Measurements from ENCODE around the gene PTRHD1.

PTRHD1 gene

DNA sequence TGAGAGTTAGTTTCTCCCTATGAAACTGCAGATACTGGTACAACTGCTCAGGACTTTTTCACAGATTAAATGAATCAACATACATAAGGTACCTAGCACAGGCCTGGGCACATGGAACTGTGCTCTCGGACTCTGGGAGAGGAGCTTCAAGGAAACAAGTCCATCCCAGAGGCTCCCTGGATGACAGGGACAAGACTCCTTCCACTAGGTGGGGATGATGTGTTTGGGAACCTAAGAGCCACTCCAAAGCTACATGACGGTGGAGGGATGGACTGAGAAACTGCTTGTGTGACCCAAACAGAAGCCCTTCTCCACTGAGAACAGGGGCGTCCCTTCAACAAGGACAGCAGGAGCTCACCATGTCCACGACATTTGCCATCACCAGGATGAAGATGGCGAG, 37.2 kb upstream of the PTRHD1 start:
- Histone ChIP-seq H3K4me1 (peaks cover 26% of the 10 kb centered on the region), H3K4me2 (no peak overlapping the region), H3K27ac (no peak overlapping the region), H4K20me1 (0 out of 2 replicates have a peak, but pooled peaks cover 6% of the 10 kb centered on the region), H3K9ac (no peak overlapping the region), H3K27me3 (no peaks in the 10 kb centered on the region), H3K4me3 (no peak overlapping the region), H3K9me3 (no peaks in the 10 kb centered on the region), H3K36me3 (peaks cover 61% of the 10 kb centered on the region)
- no peak for TF ChIP-seq Cebpa-rat (IDR thresholded peaks at IDR 0.05)

DNA sequence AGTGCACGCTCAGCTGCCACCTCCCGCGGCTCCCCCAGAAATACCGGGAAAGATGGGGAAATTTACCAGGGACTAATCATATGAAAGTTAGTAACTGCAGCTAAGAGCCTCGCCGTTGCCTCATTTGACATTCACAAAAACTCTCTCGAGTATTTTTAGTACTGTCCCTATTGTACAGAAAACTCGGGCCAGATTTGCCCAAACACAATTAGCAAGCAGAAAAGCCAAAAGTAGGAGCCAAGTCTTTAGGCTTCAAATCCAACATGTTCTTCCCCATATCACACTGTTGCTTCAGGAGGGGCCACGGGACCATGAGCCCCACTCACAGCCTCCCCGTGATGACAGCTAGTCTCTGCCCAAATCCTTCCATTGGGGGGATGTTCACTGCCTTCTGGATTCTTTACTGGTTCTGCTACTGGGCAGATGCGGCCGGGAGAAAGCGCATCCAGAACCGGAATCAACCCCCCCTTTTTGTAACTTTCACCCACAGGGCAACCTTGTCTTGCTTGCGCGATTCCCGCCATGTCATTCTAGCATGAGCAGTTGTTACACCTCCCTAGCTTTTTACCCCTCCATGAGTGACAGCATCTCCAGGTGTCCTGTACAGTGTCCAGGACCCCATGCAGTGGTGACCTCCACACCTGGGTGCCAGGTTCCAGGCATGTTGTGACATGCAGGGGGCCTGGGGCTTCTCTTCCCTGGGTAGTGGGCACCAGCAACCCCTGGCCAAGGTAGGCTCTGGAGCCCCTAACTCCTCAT, 35.2 kb upstream of the PTRHD1 start:
- Histone ChIP-seq H3K27ac (no peak overlapping the region), H3K4me2 (peak overlapping the region; percentile 54)

DNA sequence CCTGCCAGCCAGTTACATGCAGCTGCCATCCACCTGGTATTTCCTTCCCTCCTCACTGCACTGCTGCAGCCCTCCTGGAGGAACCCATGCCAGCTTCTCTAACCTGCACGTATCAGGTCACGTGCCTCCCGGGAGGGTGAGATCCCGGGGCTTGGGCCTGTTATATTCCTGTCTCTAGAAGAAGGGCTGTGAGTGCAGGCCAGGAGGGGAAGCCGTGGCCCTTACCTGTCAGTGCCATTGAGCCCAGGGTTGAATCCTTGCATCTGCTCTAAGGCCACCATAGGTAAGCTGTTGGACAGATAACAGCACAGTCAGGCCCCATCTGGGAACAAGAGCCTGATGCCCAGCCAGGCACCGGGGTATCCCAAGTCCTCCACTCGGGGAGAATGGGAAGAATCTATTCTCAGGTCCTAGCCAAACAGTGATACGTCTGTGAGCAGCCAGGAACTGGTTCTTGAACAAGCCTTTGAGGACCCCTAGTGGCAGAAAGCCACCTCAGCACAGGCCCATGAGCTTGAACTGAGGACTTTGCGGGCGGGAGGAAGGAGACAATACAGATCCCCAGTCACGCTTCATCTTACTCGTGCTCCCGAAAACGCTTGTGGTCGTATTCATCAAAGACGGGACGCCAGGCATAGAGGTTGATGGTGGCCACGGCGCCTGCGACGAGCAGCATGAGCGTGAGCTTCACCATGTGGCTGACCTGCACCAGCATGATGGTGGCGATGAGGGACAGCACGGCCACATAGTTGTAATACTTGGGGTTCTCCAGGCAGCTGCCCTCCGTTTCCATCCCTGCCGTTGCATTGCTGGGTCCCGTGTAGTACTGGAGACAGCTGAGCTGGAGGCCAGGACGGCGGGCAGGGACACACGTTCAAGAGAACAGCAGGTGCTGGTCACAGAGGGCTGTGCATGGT, 34.4 kb upstream of the PTRHD1 start:
- Histone ChIP-seq H3K9ac (no peak overlapping the region), H3K4me3 (no peak overlapping the region), H3K4me2 (peak overlapping the region; percentile 54), H3K27me3 (no peaks in the 10 kb centered on the region), H3K9me3 (no peaks in the 10 kb centered on the region), H3K36me3 (peaks cover 61% of the 10 kb centered on the region), H3K4me1 (peaks cover 26% of the 10 kb centered on the region), H3K27ac (no peak overlapping the region), H4K20me1 (0 out of 2 replicates have a peak, but pooled peaks cover 6% of the 10 kb centered on the region)
- TF ChIP-seq Cebpa-rat (IDR thresholded peaks at IDR 0.05): no peak

More for the DNA sequence above, 35.2 kb upstream of the PTRHD1 start:
- H3K4me3 ChIP-seq: no peak overlapping the region
- peaks cover 26% of the 10 kb centered on the region for H3K4me1 ChIP-seq
- TF ChIP-seq Cebpa-rat (IDR thresholded peaks at IDR 0.05): no peak
- H4K20me1 ChIP-seq: 0 out of 2 replicates have a peak, but pooled peaks cover 6% of the 10 kb centered on the region
- H3K9me3 ChIP-seq: no peaks in the 10 kb centered on the region
- no peaks in the 10 kb centered on the region for H3K27me3 ChIP-seq
- H3K36me3 ChIP-seq: peaks cover 60% of the 10 kb centered on the region
- H3K9ac ChIP-seq: no peak overlapping the region

DNA sequence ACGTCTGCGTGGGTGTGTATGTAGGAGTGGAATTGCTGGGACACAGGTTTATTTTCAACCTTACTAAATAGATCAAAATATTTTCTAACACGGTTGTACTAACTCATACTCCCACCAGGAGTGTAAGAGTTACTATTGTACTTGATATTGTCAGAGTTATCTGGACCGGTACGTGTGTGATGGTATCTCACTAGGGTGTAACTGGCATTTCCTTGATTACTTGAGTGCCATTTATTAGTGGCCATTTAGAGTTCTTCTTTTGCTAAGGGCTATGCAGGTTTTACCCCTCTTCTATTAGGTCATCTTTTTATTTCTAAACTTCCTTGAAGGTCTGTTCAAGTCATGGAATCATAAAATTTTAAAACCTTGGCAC, 33.6 kb upstream of the PTRHD1 start:
- H3K9ac ChIP-seq: no peak overlapping the region
- H3K27ac ChIP-seq: no peak overlapping the region
- no peak overlapping the region for H3K4me2 ChIP-seq
- no peaks in the 10 kb centered on the region for H3K9me3 ChIP-seq
- H3K4me3 ChIP-seq: no peak overlapping the region
- H3K4me1 ChIP-seq: peaks cover 26% of the 10 kb centered on the region
- TF ChIP-seq Cebpa-rat (IDR thresholded peaks at IDR 0.05): no peak
- peaks cover 69% of the 10 kb centered on the region for H3K36me3 ChIP-seq
- H4K20me1 ChIP-seq: 0 out of 2 replicates have a peak, but pooled peaks cover 6% of the 10 kb centered on the region
- H3K27me3 ChIP-seq: no peaks in the 10 kb centered on the region

DNA sequence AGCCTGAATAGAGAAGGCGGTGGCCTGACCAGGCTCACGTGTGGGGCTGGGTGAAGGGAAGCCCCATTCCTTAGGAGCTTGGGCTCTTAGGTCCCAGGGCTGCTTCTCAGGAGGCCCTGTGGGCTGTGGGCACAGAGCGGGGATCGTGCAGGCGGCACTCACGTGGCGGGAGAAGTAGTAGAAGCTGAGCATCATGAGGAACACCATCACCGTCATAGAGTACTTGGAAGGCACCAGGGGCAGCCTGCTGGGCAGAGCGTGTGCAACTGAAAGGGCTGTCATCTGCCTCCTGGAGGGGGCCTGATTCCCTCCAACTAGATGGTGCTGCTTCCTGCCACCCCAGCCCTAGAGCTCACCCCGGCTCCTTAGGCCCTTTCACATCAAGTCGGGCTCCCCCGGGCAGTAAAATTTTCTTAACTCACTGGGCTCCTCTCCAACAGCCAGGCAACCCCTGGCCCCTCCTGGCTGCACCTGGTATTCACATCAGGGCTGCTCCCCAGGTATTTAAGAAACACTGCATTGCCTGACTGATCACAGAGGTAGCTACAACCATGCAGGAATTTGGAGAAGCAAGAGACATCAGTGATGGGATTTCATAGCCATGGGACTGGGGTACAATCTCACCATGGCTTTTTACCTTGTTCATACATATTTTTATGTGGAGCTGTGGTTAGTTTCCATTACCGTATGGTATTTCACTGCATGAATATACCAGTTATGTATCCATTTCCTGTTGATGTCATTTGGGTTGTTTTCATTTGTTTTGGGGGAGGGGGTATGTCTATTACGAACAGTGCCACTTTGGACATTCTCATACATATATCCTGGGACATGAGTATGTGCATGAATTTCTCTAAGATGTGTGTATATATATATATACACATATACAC, 32.9 kb upstream of the PTRHD1 start:
- H4K20me1 ChIP-seq: 0 out of 2 replicates have a peak, but pooled peaks cover 6% of the 10 kb centered on the region
- H3K4me1 ChIP-seq: peaks cover 26% of the 10 kb centered on the region
- H3K9ac ChIP-seq: peak overlapping the region; percentile 41; the same call in 1 of the 2 replicates
- peaks cover 72% of the 10 kb centered on the region for H3K36me3 ChIP-seq
- TF ChIP-seq Cebpa-rat (IDR thresholded peaks at IDR 0.05): no peak
- H3K4me2 ChIP-seq: peak overlapping the region; percentile 25; the same call in 1 of the 2 replicates
- H3K27ac ChIP-seq: peak overlapping the region; percentile 22; the same call in 1 of the 2 replicates
- no peaks in the 10 kb centered on the region for H3K9me3 ChIP-seq
- no peak overlapping the region for H3K4me3 ChIP-seq
- H3K27me3 ChIP-seq: no peaks in the 10 kb centered on the region

DNA sequence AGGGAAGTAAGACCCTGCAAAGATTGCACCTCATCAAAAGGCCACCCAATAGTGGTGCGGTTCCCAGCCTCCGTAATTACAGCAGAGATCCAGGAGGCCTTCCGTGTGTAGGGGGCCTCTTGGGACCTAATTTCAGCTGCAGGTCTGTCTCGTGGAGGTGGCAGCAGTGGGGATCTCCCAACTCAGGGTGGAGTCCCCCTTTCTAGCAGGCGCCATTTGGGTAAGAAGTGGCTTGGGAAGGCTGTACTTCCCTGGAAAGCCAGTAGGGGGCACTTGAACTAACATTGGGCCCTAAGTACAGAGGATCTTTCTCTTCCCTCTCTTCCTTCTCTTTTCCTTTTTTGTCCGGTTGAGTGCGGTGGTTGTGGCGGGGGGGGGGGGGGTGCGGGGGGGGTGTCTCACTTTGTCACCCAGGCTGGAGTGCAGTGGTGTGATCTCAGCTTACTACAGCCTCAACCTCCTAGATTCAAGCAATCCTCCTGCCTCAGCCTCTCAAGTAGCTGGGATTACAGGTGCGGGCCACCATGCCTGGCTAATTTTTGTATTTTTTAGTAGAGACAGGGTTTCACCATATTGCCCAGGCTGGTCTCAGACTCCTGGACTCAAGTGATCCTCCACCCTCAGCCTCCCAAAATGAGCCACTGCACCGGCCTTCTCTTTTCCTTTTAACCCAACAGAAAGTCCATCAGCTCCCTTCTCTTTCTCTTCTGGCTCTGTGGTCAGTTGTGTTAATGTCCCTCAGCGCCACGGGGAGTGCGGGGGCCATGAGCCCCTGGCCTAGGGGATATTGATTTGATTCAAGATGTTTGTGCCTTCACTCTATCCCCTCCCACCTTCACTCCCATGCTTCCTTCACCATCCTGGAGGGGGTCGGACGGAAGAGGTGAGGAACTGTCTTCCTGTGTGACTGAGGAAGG, 32.0 kb upstream of the PTRHD1 start:
- Histone ChIP-seq H3K4me3 (no peak overlapping the region), H3K27me3 (no peaks in the 10 kb centered on the region), H3K4me1 (peaks cover 26% of the 10 kb centered on the region), H4K20me1 (0 out of 2 replicates have a peak, but pooled peaks cover 6% of the 10 kb centered on the region), H3K4me2 (no peak overlapping the region), H3K36me3 (peaks cover 72% of the 10 kb centered on the region), H3K9me3 (no peaks in the 10 kb centered on the region), H3K9ac (no peak overlapping the region), H3K27ac (no peak overlapping the region; the same call in 1 of the 2 replicates)
- no peak for TF ChIP-seq Cebpa-rat (IDR thresholded peaks at IDR 0.05)

DNA sequence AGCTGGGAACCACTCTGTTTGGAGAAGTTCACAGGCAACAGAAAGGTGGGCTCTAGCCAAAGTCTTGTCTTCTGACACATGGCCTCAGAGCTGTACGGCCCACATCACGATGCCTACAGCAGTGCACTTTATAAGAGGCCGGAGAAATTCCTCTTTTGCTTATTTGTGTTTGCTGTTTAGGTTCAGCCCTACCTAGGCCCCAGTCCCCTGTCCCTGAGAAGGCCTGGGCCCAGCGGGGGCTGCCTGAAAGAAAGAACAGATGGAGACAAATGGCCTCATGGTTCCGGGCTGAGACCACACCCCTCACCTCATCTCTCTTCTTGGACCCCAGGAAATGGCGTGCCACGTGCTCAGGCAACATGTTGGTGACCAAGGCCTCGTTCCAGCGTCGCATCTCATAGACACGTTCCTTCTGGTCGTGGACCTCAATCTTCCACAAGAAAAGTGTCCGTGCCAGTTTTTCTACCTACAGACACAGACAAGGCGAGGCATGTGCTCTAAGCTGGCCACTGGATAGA, 30.9 kb upstream of the PTRHD1 start:
- H3K4me3 ChIP-seq: no peak overlapping the region
- TF ChIP-seq Cebpa-rat (IDR thresholded peaks at IDR 0.05): no peak
- H3K9ac ChIP-seq: no peak overlapping the region
- no peak overlapping the region for H3K27ac ChIP-seq
- H4K20me1 ChIP-seq: 0 out of 2 replicates have a peak, but pooled peaks cover 6% of the 10 kb centered on the region
- peaks cover 26% of the 10 kb centered on the region for H3K4me1 ChIP-seq
- no peaks in the 10 kb centered on the region for H3K27me3 ChIP-seq
- H3K36me3 ChIP-seq: peaks cover 78% of the 10 kb centered on the region
- no peaks in the 10 kb centered on the region for H3K9me3 ChIP-seq
- no peak overlapping the region for H3K4me2 ChIP-seq

DNA sequence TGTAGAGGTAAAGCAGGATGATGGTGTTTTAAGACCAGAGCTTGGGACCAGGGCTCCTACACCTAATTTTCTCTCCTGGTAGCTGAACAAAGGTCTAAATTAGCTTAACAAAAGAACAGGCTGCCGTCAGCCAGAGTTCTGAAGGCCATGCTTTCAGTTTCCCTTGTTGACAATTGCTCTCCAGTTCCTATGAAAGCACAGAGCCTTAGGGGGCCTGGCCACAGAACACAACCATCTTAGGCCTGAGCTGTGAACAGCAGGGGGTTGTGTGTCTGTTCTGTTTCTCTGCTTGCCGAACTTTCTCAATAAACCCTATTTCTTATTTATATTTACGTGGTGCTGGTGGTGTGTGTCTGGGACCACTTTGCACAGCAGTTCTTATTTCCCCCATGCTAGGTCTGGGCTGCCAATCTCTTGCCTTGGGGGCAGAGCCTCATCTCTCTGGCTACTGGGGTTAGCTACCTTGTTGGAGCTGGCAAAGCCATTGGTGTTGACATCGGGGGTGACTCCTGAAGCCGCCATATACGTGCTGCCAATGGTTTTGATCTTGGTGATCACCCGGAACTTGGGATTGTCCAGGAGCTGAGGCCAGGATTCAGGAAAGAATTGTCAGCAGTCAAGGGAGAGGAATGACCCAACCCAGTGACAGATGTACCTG, 29.0 kb upstream of the PTRHD1 start:
- TF ChIP-seq Cebpa-rat (IDR thresholded peaks at IDR 0.05): no peak
- H3K4me2 ChIP-seq: no peak overlapping the region
- no peaks in the 10 kb centered on the region for H4K20me1 ChIP-seq
- peaks cover 20% of the 10 kb centered on the region for H3K4me1 ChIP-seq
- no peaks in the 10 kb centered on the region for H3K9me3 ChIP-seq
- H3K27me3 ChIP-seq: no peaks in the 10 kb centered on the region
- no peak overlapping the region for H3K4me3 ChIP-seq
- H3K27ac ChIP-seq: no peak overlapping the region
- no peak overlapping the region for H3K9ac ChIP-seq
- peaks cover 93% of the 10 kb centered on the region for H3K36me3 ChIP-seq

Measured in BLaER1 (cell line).